ENCODE measurements around the gene VPS35. TPM values are rescaled to one million over a fixed set of nuclear protein-coding genes. Genes with fewer than 3 reads are reported as not detected.
A peak's percentile ranks its signal among the peaks of the same experiment; 100 is the strongest.

The VPS35 gene
- total RNA-seq, 1 experiment from 2014 or later, result 72.1 TPM

- no peak for TF ChIP-seq IRF1 (CRISPR knock-in tag; IDR thresholded peaks at IDR 0.05)
- 0 out of 2 replicates have a peak, but pooled peaks have one; percentile 20 for TF ChIP-seq NFE2L1 (CRISPR knock-in tag; IDR thresholded peaks at IDR 0.05)
- TF ChIP-seq NFYB (CRISPR knock-in tag; conservative IDR thresholded peaks at IDR 0.05; ENCODE audit: low read depth), result peak; percentile 92
- no peak for TF ChIP-seq MAX (CRISPR knock-in tag; IDR thresholded peaks at IDR 0.05)
- TF ChIP-seq CREB1 (CRISPR knock-in tag; IDR thresholded peaks at IDR 0.05), result peak; percentile 26; the same call in 1 of the 2 replicates
- TF ChIP-seq RORB (CRISPR knock-in tag; IDR thresholded peaks at IDR 0.05), result no peak
- no peak for TF ChIP-seq ZNF121 (CRISPR knock-in tag; IDR thresholded peaks at IDR 0.05)
- 0 out of 2 replicates have a peak, but pooled peaks have one; percentile 55 for TF ChIP-seq ZNF232 (CRISPR knock-in tag; IDR thresholded peaks at IDR 0.05)
- no peak for TF ChIP-seq PREB (CRISPR knock-in tag; IDR thresholded peaks at IDR 0.05; ENCODE audit: borderline replicate concordance)
- peak; percentile 10 for TF ChIP-seq USF1 (CRISPR knock-in tag; IDR thresholded peaks at IDR 0.05)
- peak; percentile 95 for TF ChIP-seq PRDM15 (CRISPR knock-in tag; IDR thresholded peaks at IDR 0.05)
- 0 out of 2 replicates have a peak, but pooled peaks have one; percentile 18 for TF ChIP-seq SMAD3 (CRISPR knock-in tag; IDR thresholded peaks at IDR 0.05; ENCODE audit: borderline replicate concordance)
- TF ChIP-seq PRRX2 (CRISPR knock-in tag; IDR thresholded peaks at IDR 0.05), result no peak
- TF ChIP-seq E2F4 (CRISPR knock-in tag; IDR thresholded peaks at IDR 0.05; ENCODE audit: borderline replicate concordance, low read depth), result peak; percentile 80; the same call in 1 of the 2 replicates
- no peak for TF ChIP-seq ELF4 (CRISPR knock-in tag; IDR thresholded peaks at IDR 0.05; ENCODE audit: low read depth)
- TF ChIP-seq FOXP1 (CRISPR knock-in tag; IDR thresholded peaks at IDR 0.05; ENCODE audit: borderline replicate concordance), result no peak
- TF ChIP-seq MYBL2 (CRISPR knock-in tag; IDR thresholded peaks at IDR 0.05), result peak; percentile 70; the same call in 1 of the 2 replicates
- no peak for TF ChIP-seq ZNF512 (CRISPR knock-in tag; IDR thresholded peaks at IDR 0.05; ENCODE audit: borderline replicate concordance)
- 0 out of 2 replicates have a peak, but pooled peaks have one; percentile 35 for TF ChIP-seq HMGXB4 (CRISPR knock-in tag; IDR thresholded peaks at IDR 0.05)
- TF ChIP-seq ZNF532 (CRISPR knock-in tag; IDR thresholded peaks at IDR 0.05; ENCODE audit: borderline replicate concordance), result no peak
- no peak; the same call in 1 of the 2 replicates for TF ChIP-seq GABPB1 (CRISPR knock-in tag; IDR thresholded peaks at IDR 0.05)
These were observed 645 bp upstream of the VPS35 start, which contains the start of gene ORC6 (continued) for GRCh38 chr16:46689365-46690280.

All from WTC11 (cell line).